ENCODE measurements around the gene ANKS1A. TPM values are rescaled to one million over a fixed set of nuclear protein-coding genes. Genes with fewer than 3 reads are reported as not detected.

Gene ANKS1A
- total and polyA plus RNA-seq, 5 donors from 2014 or later, result 1.4 to 10.6 (median 1.5) TPM

DNA sequence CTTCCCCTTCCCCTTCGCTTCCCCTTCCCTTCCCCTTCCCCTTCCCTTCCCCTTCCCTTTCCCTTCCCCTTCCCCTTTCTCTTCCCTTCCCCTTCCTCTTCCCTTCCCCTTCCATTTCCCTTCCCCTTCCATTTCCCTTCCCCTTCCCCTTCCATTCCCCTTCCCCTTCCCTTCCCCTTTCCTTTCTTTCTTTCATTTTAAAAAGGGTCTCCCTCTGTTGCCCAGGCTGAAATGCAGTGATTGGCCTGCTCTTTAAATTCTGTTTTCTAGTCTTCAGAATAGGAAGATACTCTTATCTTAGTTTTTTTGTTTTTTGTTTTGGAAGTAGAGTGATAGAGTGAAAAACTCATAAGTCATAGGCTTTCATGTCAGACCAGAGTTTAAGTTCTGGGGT lies 85.2 kb downstream of the ANKS1A start:
- H3K27ac Mint-ChIP-seq, result no peak overlapping the region
- H3K4me1 Mint-ChIP-seq, result peaks cover 0 to 2% (median 0%) of the 10 kb centered on the region in 4 donors

DNA sequence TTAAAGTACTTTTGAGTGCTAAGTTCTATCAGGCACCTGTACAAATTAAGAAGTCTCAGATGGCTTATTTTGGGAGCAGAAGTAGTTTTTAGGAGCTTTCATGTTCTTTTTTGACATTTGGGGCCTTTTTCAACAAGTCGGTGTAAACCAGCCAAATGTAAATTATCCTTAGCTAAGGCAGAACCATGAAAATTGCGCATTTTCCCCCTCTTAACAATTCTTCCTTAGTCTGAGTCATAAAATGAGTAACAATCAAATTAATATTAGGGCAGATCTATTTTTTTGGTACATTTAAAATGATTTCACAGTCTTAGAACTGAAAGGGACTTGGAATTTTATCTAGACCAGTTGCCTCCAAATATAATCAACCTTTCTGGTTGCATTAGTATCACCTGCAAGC lies 87.2 kb downstream of the ANKS1A start:
- Mint-ChIP-seq H3K9me3 (no peaks in the 10 kb centered on the region), H3K27ac (no peak overlapping the region), H3K4me3 (no peak overlapping the region), H3K27me3 (no peaks in the 10 kb centered on the region), H3K36me3 (peaks cover 20% of the 10 kb centered on the region), H3K4me1 (peaks cover 0 to 5% (median 0%) of the 10 kb centered on the region in 4 donors)
- ATAC-seq (ENCODE audit: low read depth in 2 of 2), result no peak
- Histone ChIP-seq H3K36me3 (ENCODE audit: control insufficient read depth, insufficient read depth, low read length) (peaks cover 3% of the 10 kb centered on the region), H3K4me1 (ENCODE audit: control insufficient read depth, insufficient read depth, low read length, poor library complexity, severe bottlenecking) (no peaks in the 10 kb centered on the region), H3K27me3 (ENCODE audit: control insufficient read depth, insufficient read depth, low read length) (no peaks in the 10 kb centered on the region), H3K4me3 (ENCODE audit: low read depth, low read length) (no peak overlapping the region), H3K9me3 (ENCODE audit: control insufficient read depth in 2 of 2, low read length in 2 of 2) (no peaks in the 10 kb centered on the region), H3K27ac (ENCODE audit: insufficient read depth, low read length, poor library complexity, severe bottlenecking) (no peak overlapping the region)
- DNase-seq, result no peak

More for the DNA sequence above, 85.2 kb downstream of the ANKS1A start:
- no peaks in the 10 kb centered on the region for H3K27me3 Mint-ChIP-seq
- H3K36me3 ChIP-seq (ENCODE audit: control insufficient read depth, insufficient read depth, low read length), result peaks cover 18% of the 10 kb centered on the region
- no peaks in the 10 kb centered on the region for H3K27me3 ChIP-seq (ENCODE audit: control insufficient read depth, insufficient read depth, low read length)
- H3K9me3 Mint-ChIP-seq, result no peaks in the 10 kb centered on the region
- H3K4me3 Mint-ChIP-seq, result no peak overlapping the region
- no peaks in the 10 kb centered on the region for H3K4me1 ChIP-seq (ENCODE audit: control insufficient read depth, insufficient read depth, low read length, poor library complexity, severe bottlenecking)
- no peak overlapping the region for H3K27ac ChIP-seq (ENCODE audit: insufficient read depth, low read length, poor library complexity, severe bottlenecking)
- ATAC-seq (ENCODE audit: low read depth in 2 of 2) (no peak), DNase-seq (no peak)
- H3K9me3 ChIP-seq (ENCODE audit: control insufficient read depth in 2 of 2, low read length in 2 of 2), result no peaks in the 10 kb centered on the region
- H3K36me3 Mint-ChIP-seq, result peaks cover 22% of the 10 kb centered on the region
- no peak overlapping the region for H3K4me3 ChIP-seq (ENCODE audit: low read depth, low read length)

DNA sequence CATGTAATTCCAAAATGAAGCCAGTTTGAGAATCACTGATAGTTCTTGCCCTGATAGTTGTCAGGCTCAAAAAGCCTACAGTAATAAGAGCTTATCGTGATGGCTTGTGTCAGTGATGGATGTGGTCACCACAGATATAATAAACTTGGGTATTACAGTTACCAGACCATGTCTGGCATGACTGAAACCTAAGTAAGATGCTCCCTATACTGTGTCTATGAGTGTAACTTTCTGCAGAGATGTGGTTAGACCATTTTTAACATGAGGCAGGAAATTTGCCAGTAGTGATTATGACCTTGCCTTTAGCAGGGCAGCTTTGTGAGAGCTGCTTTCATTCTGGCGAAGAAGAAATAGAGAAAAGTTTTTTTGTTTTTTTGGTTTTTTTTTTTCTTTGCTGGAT lies 90.2 kb downstream of the ANKS1A start:
- no peaks in the 10 kb centered on the region for H3K9me3 Mint-ChIP-seq
- no peak overlapping the region for H3K4me3 Mint-ChIP-seq
- ATAC-seq (ENCODE audit: low read depth in 2 of 2) (no peak), DNase-seq (no peak)
- Histone ChIP-seq H3K9me3 (ENCODE audit: control insufficient read depth in 2 of 2, low read length in 2 of 2) (no peaks in the 10 kb centered on the region), H3K4me1 (ENCODE audit: control insufficient read depth, insufficient read depth, low read length, poor library complexity, severe bottlenecking) (no peaks in the 10 kb centered on the region), H3K27me3 (ENCODE audit: control insufficient read depth, insufficient read depth, low read length) (no peaks in the 10 kb centered on the region), H3K4me3 (ENCODE audit: low read depth, low read length) (no peak overlapping the region), H3K36me3 (ENCODE audit: control insufficient read depth, insufficient read depth, low read length) (peaks cover 20% of the 10 kb centered on the region), H3K27ac (ENCODE audit: insufficient read depth, low read length, poor library complexity, severe bottlenecking) (no peak overlapping the region)
- peaks cover 0 to 7% (median 0%) of the 10 kb centered on the region in 4 donors for H3K4me1 Mint-ChIP-seq
- no peak overlapping the region for H3K27ac Mint-ChIP-seq
- peaks cover 22% of the 10 kb centered on the region for H3K36me3 Mint-ChIP-seq
- H3K27me3 Mint-ChIP-seq, result no peaks in the 10 kb centered on the region

DNA sequence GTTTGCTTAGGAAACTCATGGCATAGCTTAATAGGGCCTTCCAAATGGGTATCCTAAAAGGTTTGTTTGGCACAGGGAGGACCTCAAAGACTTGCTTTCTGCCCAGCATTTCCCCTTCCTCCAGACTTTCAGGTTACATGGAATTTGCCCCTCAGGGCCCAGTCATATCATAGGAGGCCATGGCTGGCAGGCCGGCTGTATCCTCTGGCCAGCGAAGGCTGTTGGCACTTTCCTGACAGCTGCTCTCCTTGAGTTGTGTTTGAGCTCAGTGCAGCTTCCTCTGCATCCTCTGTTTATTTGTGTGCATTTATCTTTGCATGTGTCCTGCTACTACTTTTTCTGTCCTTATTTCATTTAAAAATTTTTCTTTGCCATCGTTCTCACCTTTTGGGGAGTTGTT lies 90.9 kb downstream of the ANKS1A start:
- no peak overlapping the region for H3K27ac Mint-ChIP-seq
- Histone ChIP-seq H3K4me3 (ENCODE audit: low read depth, low read length) (no peak overlapping the region), H3K36me3 (ENCODE audit: control insufficient read depth, insufficient read depth, low read length) (peaks cover 27% of the 10 kb centered on the region), H3K9me3 (ENCODE audit: control insufficient read depth in 2 of 2, low read length in 2 of 2) (no peaks in the 10 kb centered on the region), H3K27me3 (ENCODE audit: control insufficient read depth, insufficient read depth, low read length) (no peaks in the 10 kb centered on the region), H3K27ac (ENCODE audit: insufficient read depth, low read length, poor library complexity, severe bottlenecking) (no peak overlapping the region), H3K4me1 (ENCODE audit: control insufficient read depth, insufficient read depth, low read length, poor library complexity, severe bottlenecking) (no peaks in the 10 kb centered on the region)
- H3K4me3 Mint-ChIP-seq, result no peak overlapping the region
- no peak for DNase-seq
- ATAC-seq (ENCODE audit: low read depth in 2 of 2), result no peak
- H3K4me1 Mint-ChIP-seq, result peaks cover 0 to 7% (median 0%) of the 10 kb centered on the region in 4 donors
- H3K36me3 Mint-ChIP-seq, result peaks cover 26% of the 10 kb centered on the region
- H3K27me3 Mint-ChIP-seq, result no peaks in the 10 kb centered on the region
- no peaks in the 10 kb centered on the region for H3K9me3 Mint-ChIP-seq

DNA sequence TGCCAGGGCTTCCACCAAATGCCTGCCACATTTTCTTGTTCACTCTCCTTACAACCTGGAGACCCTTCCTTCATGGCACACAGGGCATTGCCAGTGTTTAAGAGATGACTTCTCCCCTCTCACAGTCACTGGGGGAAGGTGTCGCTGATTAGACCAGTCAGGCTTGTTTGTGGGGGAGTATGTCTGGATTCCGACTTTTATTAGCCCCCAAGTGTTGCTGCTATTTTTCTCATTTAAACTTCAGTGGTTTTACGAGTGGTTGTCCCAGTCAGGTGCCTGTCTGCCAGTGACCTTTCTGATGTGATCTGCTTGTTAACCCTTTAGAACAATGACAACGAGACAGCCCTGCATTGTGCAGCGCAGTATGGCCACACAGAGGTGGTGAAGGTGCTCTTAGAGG lies 92.3 kb downstream of the ANKS1A start:
- H3K9me3 Mint-ChIP-seq, result no peaks in the 10 kb centered on the region
- peaks cover 0 to 5% (median 0%) of the 10 kb centered on the region in 4 donors for H3K4me1 Mint-ChIP-seq
- no peak overlapping the region for H3K4me3 Mint-ChIP-seq
- Histone ChIP-seq H3K27ac (ENCODE audit: insufficient read depth, low read length, poor library complexity, severe bottlenecking) (no peak overlapping the region), H3K4me3 (ENCODE audit: low read depth, low read length) (no peak overlapping the region), H3K27me3 (ENCODE audit: control insufficient read depth, insufficient read depth, low read length) (no peaks in the 10 kb centered on the region), H3K9me3 (ENCODE audit: control insufficient read depth in 2 of 2, low read length in 2 of 2) (no peaks in the 10 kb centered on the region), H3K36me3 (ENCODE audit: control insufficient read depth, insufficient read depth, low read length) (peaks cover 40% of the 10 kb centered on the region), H3K4me1 (ENCODE audit: control insufficient read depth, insufficient read depth, low read length, poor library complexity, severe bottlenecking) (no peaks in the 10 kb centered on the region)
- peaks cover 35% of the 10 kb centered on the region for H3K36me3 Mint-ChIP-seq
- H3K27me3 Mint-ChIP-seq, result no peaks in the 10 kb centered on the region
- no peak for DNase-seq
- H3K27ac Mint-ChIP-seq, result peak overlapping the region in 1 of 3 donors; percentile 43
- no peak for ATAC-seq (ENCODE audit: low read depth in 2 of 2)

DNA sequence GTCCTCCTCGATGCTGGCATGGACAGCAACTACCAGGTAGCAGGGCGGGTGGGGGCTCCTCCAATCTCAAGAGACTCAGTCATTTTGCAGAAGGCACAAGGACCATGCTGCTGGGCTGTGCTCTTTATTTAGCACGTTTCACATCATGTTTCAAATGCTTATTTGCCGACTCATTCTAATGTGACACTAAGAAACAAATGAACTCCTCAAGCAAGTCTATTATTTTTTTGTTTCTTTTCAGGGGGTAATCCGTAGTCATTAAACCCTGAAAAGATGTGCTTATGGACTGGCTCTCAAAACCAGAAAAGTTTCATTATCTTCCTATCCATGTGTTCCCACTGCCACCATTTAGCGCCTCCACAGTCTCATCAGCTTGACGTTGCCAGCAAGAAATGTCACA lies 92.9 kb downstream of the ANKS1A start:
- peaks cover 0 to 6% (median under 1%) of the 10 kb centered on the region in 4 donors for H3K4me1 Mint-ChIP-seq

DNA sequence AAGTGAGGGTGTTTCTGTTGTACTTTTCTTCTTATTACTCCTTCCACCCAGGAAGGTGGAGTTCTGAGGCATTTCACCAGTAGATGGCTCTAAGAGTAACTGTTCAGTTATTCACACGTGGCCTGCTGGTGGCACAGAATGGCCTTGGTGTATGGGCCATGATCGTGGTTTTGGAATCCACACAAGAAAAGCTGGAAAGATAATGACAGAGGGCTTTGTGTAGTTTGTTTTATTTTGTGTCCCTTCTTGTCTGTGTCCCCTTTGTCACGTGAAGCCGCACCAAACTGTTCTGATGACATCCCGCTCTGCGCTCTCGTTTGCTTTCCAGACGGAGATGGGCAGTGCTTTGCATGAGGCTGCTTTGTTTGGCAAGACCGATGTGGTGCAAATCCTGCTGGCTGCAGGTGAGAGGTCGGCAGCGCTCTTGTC lies 93.4 kb downstream of the ANKS1A start:
- no peak overlapping the region for H3K4me3 ChIP-seq (ENCODE audit: low read depth, low read length)
- H3K27me3 ChIP-seq (ENCODE audit: control insufficient read depth, insufficient read depth, low read length), result no peaks in the 10 kb centered on the region
- H3K9me3 Mint-ChIP-seq, result no peaks in the 10 kb centered on the region
- no peaks in the 10 kb centered on the region for H3K9me3 ChIP-seq (ENCODE audit: control insufficient read depth in 2 of 2, low read length in 2 of 2)
- peaks cover 40% of the 10 kb centered on the region for H3K36me3 Mint-ChIP-seq
- peaks cover 39% of the 10 kb centered on the region for H3K36me3 ChIP-seq (ENCODE audit: control insufficient read depth, insufficient read depth, low read length)
- H3K27ac ChIP-seq (ENCODE audit: insufficient read depth, low read length, poor library complexity, severe bottlenecking), result no peak overlapping the region
- DNase-seq (peak in 1 of 3 donors; percentile 20), ATAC-seq (ENCODE audit: low read depth in 2 of 2) (no peak)
- H3K4me1 ChIP-seq (ENCODE audit: control insufficient read depth, insufficient read depth, low read length, poor library complexity, severe bottlenecking), result no peaks in the 10 kb centered on the region
- H3K27me3 Mint-ChIP-seq, result no peaks in the 10 kb centered on the region
- H3K4me3 Mint-ChIP-seq, result no peak overlapping the region
- peaks cover 0 to 8% (median under 1%) of the 10 kb centered on the region in 4 donors for H3K4me1 Mint-ChIP-seq
- H3K27ac Mint-ChIP-seq, result no peak overlapping the region

More for the DNA sequence above, 92.9 kb downstream of the ANKS1A start:
- H3K36me3 ChIP-seq (ENCODE audit: control insufficient read depth, insufficient read depth, low read length), result peaks cover 41% of the 10 kb centered on the region
- H3K9me3 ChIP-seq (ENCODE audit: control insufficient read depth in 2 of 2, low read length in 2 of 2), result no peaks in the 10 kb centered on the region
- Mint-ChIP-seq H3K36me3 (peaks cover 38% of the 10 kb centered on the region), H3K4me3 (no peak overlapping the region), H3K27ac (no peak overlapping the region), H3K27me3 (no peaks in the 10 kb centered on the region), H3K9me3 (no peaks in the 10 kb centered on the region)
- no peaks in the 10 kb centered on the region for H3K4me1 ChIP-seq (ENCODE audit: control insufficient read depth, insufficient read depth, low read length, poor library complexity, severe bottlenecking)
- H3K27me3 ChIP-seq (ENCODE audit: control insufficient read depth, insufficient read depth, low read length), result no peaks in the 10 kb centered on the region
- no peak for ATAC-seq (ENCODE audit: low read depth in 2 of 2)
- H3K27ac ChIP-seq (ENCODE audit: insufficient read depth, low read length, poor library complexity, severe bottlenecking), result no peak overlapping the region
- DNase-seq, result no peak
- H3K4me3 ChIP-seq (ENCODE audit: low read depth, low read length), result no peak overlapping the region

DNA sequence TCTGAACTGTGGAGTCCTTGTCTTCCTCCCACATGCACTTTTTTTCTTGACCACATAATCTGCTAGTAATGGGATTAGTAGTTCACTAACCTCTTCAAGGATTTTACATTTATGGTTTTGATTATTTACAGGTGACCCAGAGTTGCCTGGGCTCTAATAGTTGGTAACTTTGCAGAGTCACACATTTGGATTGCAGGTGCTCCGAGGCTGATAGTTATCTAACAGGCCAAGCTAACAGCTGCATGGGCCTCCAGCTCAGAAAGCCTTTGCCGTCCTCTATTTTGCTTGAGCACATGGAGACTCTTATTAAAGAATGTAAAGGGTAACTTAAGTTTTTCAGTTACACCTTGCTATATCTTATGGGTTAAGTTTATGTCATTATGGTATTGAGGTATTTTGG lies 95.4 kb downstream of the ANKS1A start:
- DNase-seq, result no peak
- no peak for ATAC-seq (ENCODE audit: low read depth in 2 of 2)
- no peaks in the 10 kb centered on the region for H3K9me3 Mint-ChIP-seq
- Histone ChIP-seq H3K27me3 (ENCODE audit: control insufficient read depth, insufficient read depth, low read length) (no peaks in the 10 kb centered on the region), H3K27ac (ENCODE audit: insufficient read depth, low read length, poor library complexity, severe bottlenecking) (no peak overlapping the region), H3K4me1 (ENCODE audit: control insufficient read depth, insufficient read depth, low read length, poor library complexity, severe bottlenecking) (no peaks in the 10 kb centered on the region), H3K4me3 (ENCODE audit: low read depth, low read length) (no peak overlapping the region), H3K9me3 (ENCODE audit: control insufficient read depth in 2 of 2, low read length in 2 of 2) (no peaks in the 10 kb centered on the region), H3K36me3 (ENCODE audit: control insufficient read depth, insufficient read depth, low read length) (peaks cover 42% of the 10 kb centered on the region)
- H3K27me3 Mint-ChIP-seq, result no peaks in the 10 kb centered on the region
- no peak overlapping the region for H3K4me3 Mint-ChIP-seq
- H3K36me3 Mint-ChIP-seq, result peaks cover 47% of the 10 kb centered on the region
- peaks cover 0 to 8% (median under 1%) of the 10 kb centered on the region in 4 donors for H3K4me1 Mint-ChIP-seq
- no peak overlapping the region for H3K27ac Mint-ChIP-seq
